HepG2 (cell line): ENCODE data around the gene ZNF48. TPM values are rescaled to one million over a fixed set of nuclear protein-coding genes. Genes with fewer than 3 reads are reported as not detected.

Source experiments
- KAT7 ChIP-seq: IDR thresholded peaks from 2 replicates; pipeline ENCODE4 v1.6.1; 2018; ENCODE audit warnings: borderline replicate concordance, missing compliant biosample characterization
- KLF13 ChIP-seq: sonication (generic); formaldehyde crosslinking; IDR thresholded peaks from 2 replicates; pipeline ENCODE4 v1.4.0; 2020; ENCODE audit warnings: mild to moderate bottlenecking, missing genetic modification reagents
- KLF9 ChIP-seq: IDR thresholded peaks from 2 replicates; pipeline ENCODE4 v1.6.1; 2016; ENCODE audit warnings: low read depth
- NFYB ChIP-seq: sonication (generic); formaldehyde crosslinking; IDR thresholded peaks from 2 replicates; pipeline ENCODE4 v1.4.0; 2020; ENCODE audit warnings: missing genetic modification reagents
- PAWR ChIP-seq: sonication (generic); formaldehyde crosslinking; IDR thresholded peaks from 2 replicates; pipeline ENCODE4 v1.4.0; 2020; ENCODE audit warnings: missing genetic modification reagents, mild to moderate bottlenecking, borderline replicate concordance
- PCBP1 ChIP-seq: fragments of 200-400 bp; formaldehyde crosslinking; IDR thresholded peaks from 2 replicates; pipeline ENCODE4 v1.6.1; 2017; ENCODE audit warnings: mild to moderate bottlenecking, low read depth, low read length, borderline replicate concordance
- PRMT3 ChIP-seq: sonication (generic); formaldehyde crosslinking; IDR thresholded peaks from 2 replicates; pipeline ENCODE4 v1.8.1; 2022; ENCODE audit warnings: low read depth, mild to moderate bottlenecking, moderate library complexity, missing genetic modification reagents, borderline replicate concordance
- RBFOX2 ChIP-seq: fragments of 200-400 bp; formaldehyde crosslinking; IDR thresholded peaks from 2 replicates; pipeline ENCODE4 v1.6.1; 2017; ENCODE audit warnings: low read depth, mild to moderate bottlenecking, low read length
- TBX3 ChIP-seq: fragments of 450-650 bp; IDR thresholded peaks from 2 replicates; pipeline ENCODE4 v1.6.1; 2017; ENCODE audit warnings: antibody characterized with exemption, mild to moderate bottlenecking, inconsistent platforms, borderline replicate concordance
- XBP1 ChIP-seq: sonication (generic); formaldehyde crosslinking; IDR thresholded peaks from 2 replicates; pipeline ENCODE4 v1.5.0; 2020; ENCODE audit warnings: missing genetic modification reagents
- YEATS2 ChIP-seq: sonication (generic); formaldehyde crosslinking; IDR thresholded peaks from 2 replicates; pipeline ENCODE4 v1.4.0; 2020; ENCODE audit warnings: missing genetic modification reagents, borderline replicate concordance
- ZBTB38 ChIP-seq: sonication (generic); formaldehyde crosslinking; IDR thresholded peaks from 2 replicates; pipeline ENCODE4 v1.5.1; 2020; ENCODE audit warnings: mild to moderate bottlenecking, missing genetic modification reagents
- ZMYM4 ChIP-seq: sonication (generic); formaldehyde crosslinking; IDR thresholded peaks from 2 replicates; pipeline ENCODE4 v1.8.1; 2023; ENCODE audit warnings: mild to moderate bottlenecking, missing genetic modification reagents
- ZNF274 ChIP-seq: sonication (generic); formaldehyde crosslinking; IDR thresholded peaks from 2 replicates; pipeline ENCODE4 v1.5.1; 2020; ENCODE audit warnings: mild to moderate bottlenecking, missing genetic modification reagents
- ZNF329 ChIP-seq: sonication (generic); formaldehyde crosslinking; IDR thresholded peaks from 2 replicates; pipeline ENCODE4 v1.9.0; 2021; ENCODE audit warnings: low read depth, mild to moderate bottlenecking, missing genetic modification reagents
- ZNF562 ChIP-seq: sonication (generic); formaldehyde crosslinking; IDR thresholded peaks from 2 replicates; pipeline ENCODE4 v1.8.0; 2022; ENCODE audit warnings: missing genetic modification reagents, borderline replicate concordance
- polyA plus RNA-seq, 8 experiments: library from polyadenylated mRNA; depleted of rRNA in 3 of 8; stranded (reverse) in 7 of 8; unstranded in 1 of 8; fragments of >200 nt; fragmentation: Illumina TruSeq in 4 of 8; extraction: Trizol in 4 of 8; gene quantifications; 2 replicates each; pipeline versions ENCODE4 v1.2.1 to v1.2.3, GENCODE V29; 2011 to 2016; ENCODE audit warnings: low read depth in 4 of 8, missing spikeins in 1 of 8, mixed read lengths in 1 of 8; ENCODE audit not compliant: insufficient read depth in 1 of 8
- total RNA-seq, 5 experiments: library from RNA; depleted of rRNA; stranded (reverse); fragments of >200 nt; fragmentation: Illumina TruSeq; extraction: Trizol; gene quantifications; 2 replicates each; pipeline ENCODE4 v1.2.3, GENCODE V29; 2016; ENCODE audit warnings: low read depth in 1 of 5
- TF ChIP-seq, protein P1 (sequence below): sonication (generic); formaldehyde crosslinking; IDR thresholded peaks from 2 replicates; pipeline ENCODE4 v1.4.0; 2020; ENCODE audit warnings: missing genetic modification reagents
- TF ChIP-seq, protein P2 (sequence below): sonication (generic); formaldehyde crosslinking; IDR thresholded peaks from 2 replicates; pipeline ENCODE4 v1.4.0; 2020; ENCODE audit warnings: missing genetic modification reagents, borderline replicate concordance
- TF ChIP-seq, protein P3 (sequence below): sonication (generic); formaldehyde crosslinking; IDR thresholded peaks from 2 replicates; pipeline ENCODE4 v1.4.0; 2020; ENCODE audit warnings: missing genetic modification reagents
- TF ChIP-seq, protein P4 (sequence below): sonication (generic); formaldehyde crosslinking; IDR thresholded peaks from 2 replicates; pipeline ENCODE4 v1.8.0; 2023; ENCODE audit warnings: mild to moderate bottlenecking, missing genetic modification reagents
- TF ChIP-seq, protein P5 (sequence below): sonication (generic); formaldehyde crosslinking; IDR thresholded peaks from 2 replicates; pipeline ENCODE4 v1.5.1; 2020; ENCODE audit warnings: missing genetic modification reagents, mild to moderate bottlenecking, borderline replicate concordance

ZNF48 gene
- total and polyA plus RNA-seq, 2 of the 13 experiments (the other 11 are each of a cell fraction or from before 2014, with no cell fraction given) = 9.9 to 12.3 TPM

DNA sequence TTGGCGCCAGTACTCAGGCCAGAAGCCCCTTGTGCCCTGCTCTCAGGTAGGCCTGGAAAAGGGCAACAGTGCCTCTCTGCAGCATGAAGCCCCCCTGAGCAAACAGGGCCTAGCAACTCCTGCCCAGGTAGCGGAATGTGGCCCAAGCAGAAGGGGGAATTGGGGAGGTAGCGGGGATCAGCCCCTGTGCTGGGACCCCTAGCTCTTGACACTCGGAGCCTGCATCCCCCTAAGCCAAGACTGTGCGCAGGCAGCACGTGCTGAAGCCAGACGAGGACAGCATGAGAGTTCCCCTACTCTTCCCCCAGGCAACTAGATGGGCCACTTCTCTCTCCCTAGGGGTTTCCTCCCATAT, 39.3 kb upstream of the ZNF48 start (continued):
- TF ChIP-seq, protein P1, sequence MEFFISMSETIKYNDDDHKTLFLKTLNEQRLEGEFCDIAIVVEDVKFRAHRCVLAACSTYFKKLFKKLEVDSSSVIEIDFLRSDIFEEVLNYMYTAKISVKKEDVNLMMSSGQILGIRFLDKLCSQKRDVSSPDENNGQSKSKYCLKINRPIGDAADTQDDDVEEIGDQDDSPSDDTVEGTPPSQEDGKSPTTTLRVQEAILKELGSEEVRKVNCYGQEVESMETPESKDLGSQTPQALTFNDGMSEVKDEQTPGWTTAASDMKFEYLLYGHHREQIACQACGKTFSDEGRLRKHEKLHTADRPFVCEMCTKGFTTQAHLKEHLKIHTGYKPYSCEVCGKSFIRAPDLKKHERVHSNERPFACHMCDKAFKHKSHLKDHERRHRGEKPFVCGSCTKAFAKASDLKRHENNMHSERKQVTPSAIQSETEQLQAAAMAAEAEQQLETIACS (CRISPR knock-in tag) = no peak
- no peak for TF ChIP-seq TBX3
- TF ChIP-seq, protein P2, sequence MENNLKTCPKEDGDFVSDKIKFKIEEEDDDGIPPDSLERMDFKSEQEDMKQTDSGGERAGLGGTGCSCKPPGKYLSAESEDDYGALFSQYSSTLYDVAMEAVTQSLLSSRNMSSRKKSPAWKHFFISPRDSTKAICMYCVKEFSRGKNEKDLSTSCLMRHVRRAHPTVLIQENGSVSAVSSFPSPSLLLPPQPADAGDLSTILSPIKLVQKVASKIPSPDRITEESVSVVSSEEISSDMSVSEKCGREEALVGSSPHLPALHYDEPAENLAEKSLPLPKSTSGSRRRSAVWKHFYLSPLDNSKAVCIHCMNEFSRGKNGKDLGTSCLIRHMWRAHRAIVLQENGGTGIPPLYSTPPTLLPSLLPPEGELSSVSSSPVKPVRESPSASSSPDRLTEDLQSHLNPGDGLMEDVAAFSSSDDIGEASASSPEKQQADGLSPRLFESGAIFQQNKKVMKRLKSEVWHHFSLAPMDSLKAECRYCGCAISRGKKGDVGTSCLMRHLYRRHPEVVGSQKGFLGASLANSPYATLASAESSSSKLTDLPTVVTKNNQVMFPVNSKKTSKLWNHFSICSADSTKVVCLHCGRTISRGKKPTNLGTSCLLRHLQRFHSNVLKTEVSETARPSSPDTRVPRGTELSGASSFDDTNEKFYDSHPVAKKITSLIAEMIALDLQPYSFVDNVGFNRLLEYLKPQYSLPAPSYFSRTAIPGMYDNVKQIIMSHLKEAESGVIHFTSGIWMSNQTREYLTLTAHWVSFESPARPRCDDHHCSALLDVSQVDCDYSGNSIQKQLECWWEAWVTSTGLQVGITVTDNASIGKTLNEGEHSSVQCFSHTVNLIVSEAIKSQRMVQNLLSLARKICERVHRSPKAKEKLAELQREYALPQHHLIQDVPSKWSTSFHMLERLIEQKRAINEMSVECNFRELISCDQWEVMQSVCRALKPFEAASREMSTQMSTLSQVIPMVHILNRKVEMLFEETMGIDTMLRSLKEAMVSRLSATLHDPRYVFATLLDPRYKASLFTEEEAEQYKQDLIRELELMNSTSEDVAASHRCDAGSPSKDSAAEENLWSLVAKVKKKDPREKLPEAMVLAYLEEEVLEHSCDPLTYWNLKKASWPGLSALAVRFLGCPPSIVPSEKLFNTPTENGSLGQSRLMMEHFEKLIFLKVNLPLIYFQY (CRISPR knock-in tag) = no peak
- TF ChIP-seq NFYB = no peak
- TF ChIP-seq, protein P3, sequence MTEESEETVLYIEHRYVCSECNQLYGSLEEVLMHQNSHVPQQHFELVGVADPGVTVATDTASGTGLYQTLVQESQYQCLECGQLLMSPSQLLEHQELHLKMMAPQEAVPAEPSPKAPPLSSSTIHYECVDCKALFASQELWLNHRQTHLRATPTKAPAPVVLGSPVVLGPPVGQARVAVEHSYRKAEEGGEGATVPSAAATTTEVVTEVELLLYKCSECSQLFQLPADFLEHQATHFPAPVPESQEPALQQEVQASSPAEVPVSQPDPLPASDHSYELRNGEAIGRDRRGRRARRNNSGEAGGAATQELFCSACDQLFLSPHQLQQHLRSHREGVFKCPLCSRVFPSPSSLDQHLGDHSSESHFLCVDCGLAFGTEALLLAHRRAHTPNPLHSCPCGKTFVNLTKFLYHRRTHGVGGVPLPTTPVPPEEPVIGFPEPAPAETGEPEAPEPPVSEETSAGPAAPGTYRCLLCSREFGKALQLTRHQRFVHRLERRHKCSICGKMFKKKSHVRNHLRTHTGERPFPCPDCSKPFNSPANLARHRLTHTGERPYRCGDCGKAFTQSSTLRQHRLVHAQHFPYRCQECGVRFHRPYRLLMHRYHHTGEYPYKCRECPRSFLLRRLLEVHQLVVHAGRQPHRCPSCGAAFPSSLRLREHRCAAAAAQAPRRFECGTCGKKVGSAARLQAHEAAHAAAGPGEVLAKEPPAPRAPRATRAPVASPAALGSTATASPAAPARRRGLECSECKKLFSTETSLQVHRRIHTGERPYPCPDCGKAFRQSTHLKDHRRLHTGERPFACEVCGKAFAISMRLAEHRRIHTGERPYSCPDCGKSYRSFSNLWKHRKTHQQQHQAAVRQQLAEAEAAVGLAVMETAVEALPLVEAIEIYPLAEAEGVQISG (CRISPR knock-in tag) = no peak
- no peak for TF ChIP-seq PCBP1
- 0 out of 2 replicates have a peak, but pooled peaks have one; percentile 82 for TF ChIP-seq ZNF274 (CRISPR knock-in tag)
- peak; percentile 12; the same call in 1 of the 2 replicates for TF ChIP-seq ZBTB38
- no peak for TF ChIP-seq YEATS2 (CRISPR knock-in tag)
- no peak for TF ChIP-seq KLF13 (CRISPR knock-in tag)
- TF ChIP-seq, protein P4, sequence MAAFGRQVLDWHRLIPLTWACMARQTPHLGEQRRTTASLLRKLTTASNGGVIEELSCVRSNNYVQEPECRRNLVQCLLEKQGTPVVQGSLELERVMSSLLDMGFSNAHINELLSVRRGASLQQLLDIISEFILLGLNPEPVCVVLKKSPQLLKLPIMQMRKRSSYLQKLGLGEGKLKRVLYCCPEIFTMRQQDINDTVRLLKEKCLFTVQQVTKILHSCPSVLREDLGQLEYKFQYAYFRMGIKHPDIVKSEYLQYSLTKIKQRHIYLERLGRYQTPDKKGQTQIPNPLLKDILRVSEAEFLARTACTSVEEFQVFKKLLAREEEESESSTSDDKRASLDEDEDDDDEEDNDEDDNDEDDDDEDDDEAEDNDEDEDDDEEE = no peak
- TF ChIP-seq ZMYM4 = 0 out of 2 replicates have a peak, but pooled peaks have one; percentile 5
- TF ChIP-seq KAT7 (CRISPR knock-in tag) = peak; percentile 19; the same call in 1 of the 2 replicates
- no peak for TF ChIP-seq ZNF329 (CRISPR knock-in tag)
- TF ChIP-seq ZNF562 (CRISPR knock-in tag) = no peak
- TF ChIP-seq KLF9 (CRISPR knock-in tag) = no peak
- no peak for TF ChIP-seq PAWR (CRISPR knock-in tag)
- no peak for TF ChIP-seq XBP1 (CRISPR knock-in tag)
- TF ChIP-seq, protein P5, sequence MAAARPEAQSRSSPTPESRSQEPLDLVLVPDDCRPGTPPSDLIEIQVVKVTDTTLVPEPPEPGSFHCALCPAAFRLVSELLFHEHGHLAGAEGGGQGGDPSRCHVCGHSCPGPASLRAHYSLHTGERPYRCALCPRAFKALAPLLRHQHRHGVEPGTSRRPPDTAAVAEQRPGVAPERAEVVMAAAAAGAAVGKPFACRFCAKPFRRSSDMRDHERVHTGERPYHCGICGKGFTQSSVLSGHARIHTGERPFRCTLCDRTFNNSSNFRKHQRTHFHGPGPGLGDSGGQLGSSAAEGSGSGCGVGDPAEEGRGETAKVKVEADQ (CRISPR knock-in tag) = no peak
- TF ChIP-seq PRMT3 = no peak
- no peak; the same call in 1 of the 2 replicates for TF ChIP-seq RBFOX2
